ENCODE results near the gene NUDC. TPM values are rescaled to one million over a fixed set of nuclear protein-coding genes. Genes with fewer than 3 reads are reported as not detected.
A peak's percentile ranks its signal among the peaks of the same experiment; 100 is the strongest.

NUDC gene
- total and polyA plus RNA-seq, 2 of the 13 experiments (the other 11 are each of a cell fraction or from before 2014, with no cell fraction given): 34.7 to 104 TPM

- peak overlapping the region; percentile 53 for H3K4me2 ChIP-seq (ENCODE audit: low read depth, low read length)
- intact Hi-C loops (cut with micrococcal nuclease; ENCODE audit: unreplicated experiment) (loop anchor here (1.0 to 5.0 kb wide), 3 partner anchors 24 to 59 kb away; partner anchors contain the start of gene GPATCH3), in situ Hi-C loops (cut with HindIII; ENCODE audit: extremely low pct_ligation_motif_present, low pct_unique_long_range_greater_than_20kb) (no loop called here)
- peaks cover 56% of the 10 kb centered on the region for H3K4me1 ChIP-seq (ENCODE audit: insufficient read depth, low read length)
- H3K9me3 ChIP-seq (ENCODE audit: low read length): no peaks in the 10 kb centered on the region
- no peaks in the 10 kb centered on the region for H3K27me3 ChIP-seq (ENCODE audit: control insufficient read depth in 1 of 2, insufficient read depth in 2 of 2, low read length in 2 of 2)
- peaks cover 30% of the 10 kb centered on the region for H3K79me2 ChIP-seq (ENCODE audit: insufficient read depth, low read length)
- H4K20me1 ChIP-seq (ENCODE audit: insufficient read depth, low read length): no peaks in the 10 kb centered on the region
- TF ChIP-seq USF2 (IDR thresholded peaks at IDR 0.05; ENCODE audit: low read depth, low read length) (no peak), USF2 (CRISPR knock-in tag; IDR thresholded peaks at IDR 0.05; ENCODE audit: borderline replicate concordance) (0 out of 2 replicates have a peak, but pooled peaks have one; percentile 24), MAX (IDR thresholded peaks at IDR 0.05) (peak; percentile 34; the same call in 1 of the 2 replicates), TGIF2 (CRISPR knock-in tag; IDR thresholded peaks at IDR 0.05) (no peak), HMG20A (CRISPR knock-in tag; IDR thresholded peaks at IDR 0.05; ENCODE audit: borderline replicate concordance) (no peak), CHD4 (IDR thresholded peaks at IDR 0.05; ENCODE audit: borderline replicate concordance, low read length) (0 out of 2 replicates have a peak, but pooled peaks have one; percentile 8), ZFP91 (CRISPR knock-in tag; IDR thresholded peaks at IDR 0.05; ENCODE audit: borderline replicate concordance) (0 out of 2 replicates have a peak, but pooled peaks have one; percentile 24), ZNF451 (CRISPR knock-in tag; IDR thresholded peaks at IDR 0.05) (no peak), ZNF510 (CRISPR knock-in tag; IDR thresholded peaks at IDR 0.05; ENCODE audit: low read depth) (0 out of 2 replicates have a peak, but pooled peaks have one; percentile 5), ZBTB3 (CRISPR knock-in tag; IDR thresholded peaks at IDR 0.05; ENCODE audit: borderline replicate concordance, low read depth) (0 out of 2 replicates have a peak, but pooled peaks have one; percentile 12), ZNF598 (CRISPR knock-in tag; IDR thresholded peaks at IDR 0.05; ENCODE audit: borderline replicate concordance) (peak; percentile 17; the same call in 1 of the 2 replicates), HMG20B (CRISPR knock-in tag; conservative IDR thresholded peaks at IDR 0.05) (no peak), ZNF234 (CRISPR knock-in tag; conservative IDR thresholded peaks at IDR 0.05) (0 out of 2 replicates have a peak, but pooled peaks have one; percentile 20), ARID4A (CRISPR knock-in tag; IDR thresholded peaks at IDR 0.05; ENCODE audit: borderline replicate concordance) (0 out of 2 replicates have a peak, but pooled peaks have one; percentile 1), FOXO1 (CRISPR knock-in tag; IDR thresholded peaks at IDR 0.05) (peak; percentile 13; the same call in 1 of the 2 replicates), ZNF101 (CRISPR knock-in tag; IDR thresholded peaks at IDR 0.05; ENCODE audit: borderline replicate concordance, low read depth) (no peak)
- WGBS (ENCODE audit: low lambda C conversion rate): 52% methylated on average over 2 of the region's 2 CpGs
- H3K36me3 ChIP-seq (replicated peaks in 1 of 2; ENCODE audit: control insufficient read depth in 1 of 2, insufficient read depth in 2 of 2, low read length in 2 of 2): peaks cover 23 to 60% of the 10 kb centered on the region in 2 experiments
- H3K9ac ChIP-seq (ENCODE audit: insufficient read depth, low read depth, low read length): peak overlapping the region; percentile 55
- CTCF ChIA-PET (ENCODE audit: low intra/inter-chr PET ratio, low total read pairs): no interaction called here
- POLR2A ChIA-PET: interaction anchor here (0.7 to 12.9 kb wide), 23 partner anchors 8 to 106 kb away, joined by 3 to 371 read pairs (median 9); partner anchors contain the start of genes GPATCH3, GPN2, KDF1 and NR0B2
- H3K27ac ChIP-seq (ENCODE audit: extremely low read length, insufficient read depth, low read length): peak overlapping the region; percentile 84
- H2AFZ ChIP-seq (ENCODE audit: low read length): no peak overlapping the region
- BruUV-seq (replicated peaks): no TSS peak
- DNase-seq (ENCODE audit: low spot score) (no peak), ATAC-seq (peak; percentile 50), FAIRE-seq (peak; percentile 50)
- no peak overlapping the region for H3K4me3 ChIP-seq (replicated peaks in 1 of 3; ENCODE audit: insufficient read depth in 1 of 3, low read depth in 2 of 3, low read length in 3 of 3)
Observed at GRCh38 chr1:26938659-26939025, 17.1 kb downstream of the NUDC start.

Measured in HepG2 (cell line).